Lung (tissue), 12 donors: ENCODE data around the gene DCUN1D2. TPM values are rescaled to one million over a fixed set of nuclear protein-coding genes. Genes with fewer than 3 reads are reported as not detected.
"Not testable (repeated sequence)": the region's sequence is repeated elsewhere in the genome, so short reads cannot be mapped to it uniquely, and the experiment has no call there.

Source experiments
- ATAC-seq: fragments of 200-7000 bp; cut with Tn5 transposase; one replicate; pipeline ENCODE4 v1.9.1; 2020; ENCODE audit warnings: moderate number of reproducible peaks; ENCODE audit not compliant: insufficient read depth, low FRiP score
- DNase-seq, 3 donors: peaks; one replicate each; pipeline ENCODE4 v3.0.0-alpha.2; 2013 to 2017
- H3K27ac ChIP-seq, 2 donors: one replicate each; pipeline ENCODE4 v1.5.1; 2013; ENCODE audit warnings: mild to moderate bottlenecking in 2 of 2, moderate library complexity in 2 of 2, control low read depth in 1 of 2, inconsistent platforms in 1 of 2, low read depth in 1 of 2, low read length in 1 of 2
- H3K27me3 ChIP-seq, 3 donors: one replicate each; pipeline ENCODE4 v1.5.1; 2013; ENCODE audit warnings: low read length in 2 of 3; ENCODE audit not compliant: control insufficient read depth in 3 of 3, insufficient read depth in 3 of 3
- H3K36me3 ChIP-seq, 4 donors: one replicate each; pipeline ENCODE4 v1.5.1; 2013; ENCODE audit warnings: low read length in 4 of 4, mild to moderate bottlenecking in 1 of 4, moderate library complexity in 1 of 4; ENCODE audit not compliant: control insufficient read depth in 4 of 4, insufficient read depth in 4 of 4
- H3K4me1 ChIP-seq, 5 donors: one replicate each; pipeline ENCODE4 v1.5.1; 2013; ENCODE audit warnings: low read length in 5 of 5, mild to moderate bottlenecking in 2 of 5, moderate library complexity in 1 of 5; ENCODE audit not compliant: control insufficient read depth in 5 of 5, insufficient read depth in 5 of 5
- H3K4me3 ChIP-seq: one replicate; pipeline ENCODE4 v1.5.1; 2013; ENCODE audit warnings: mild to moderate bottlenecking, control low read depth, moderate library complexity
- H3K9ac ChIP-seq, 2 donors: one replicate each; pipeline ENCODE4 v1.5.1; 2013; ENCODE audit warnings: low read length in 2 of 2, control low read depth in 1 of 2; ENCODE audit not compliant: insufficient read depth in 1 of 2
- H3K9me3 ChIP-seq, 4 donors: one replicate each; pipeline ENCODE4 v1.5.1; 2013; ENCODE audit warnings: low read length in 3 of 4, mild to moderate bottlenecking in 1 of 4, moderate library complexity in 1 of 4; ENCODE audit not compliant: control insufficient read depth in 4 of 4, insufficient read depth in 3 of 4
- CTCF ChIP-seq: IDR thresholded peaks from 2 replicates; pipeline ENCODE4 v1.5.1; 2012; ENCODE audit warnings: mild to moderate bottlenecking; ENCODE audit errors: control extremely low read depth, extremely low read depth
- WGBS, 2 donors: extraction: QIAGEN DNeasy Blood & Tissue Kit; methylation state at CpG; one replicate each; pipeline ENCODE4 v1.1.7; 2013; 5-methylcytosine and 5-hydroxymethylcytosine counted together
- polyA plus RNA-seq, 2 donors: library from polyadenylated mRNA; stranded (reverse); fragments of 200-250 nt; gene quantifications; one replicate each; pipeline ENCODE4 v1.2.1, GENCODE V29; 2013
- total RNA-seq, 2 donors: library from RNA; depleted of rRNA in 1 of 2; stranded (reverse); fragments of >200 nt in 1 of 2; gene quantifications; one replicate each; pipeline ENCODE4 v1.2.1, GENCODE V29; 2014 to 2021
- donor health status: control.
- donor health status: control.
- donor health status: Bipolar disorder and iron deficiency.
- donor health status: healthy.
- donor health status: DM: yes; HTN: yes; CAD: no.

Gene DCUN1D2
- total and polyA plus RNA-seq, 4 donors = 6.9 to 21.1 (median 13.8) TPM

- Histone ChIP-seq H3K36me3 (peaks cover 6 to 15% (median 10%) of the 10 kb centered on the region in 4 donors), H3K27me3 (no peaks in the 10 kb centered on the region), H3K9ac (no peak overlapping the region), H3K4me1 (peaks cover 0 to 6% (median 0%) of the 10 kb centered on the region in 5 donors), H3K9me3 (no peaks in the 10 kb centered on the region), H3K4me3 (no peak overlapping the region), H3K27ac (peak overlapping the region in 1 of 2 donors; percentile 4)
- 22 to 52% methylated on average over 10 of the region's 10 CpGs for WGBS, 2 donors
- DNase-seq (peak; percentile 74 to 88 (median 81)), ATAC-seq (no peak)
- TF ChIP-seq CTCF = no peak
Measured at GRCh38 chr13:113474179-113474578, 16.3 kb downstream of the DCUN1D2 start.

- no peaks in the 10 kb centered on the region for H3K27me3 ChIP-seq
- peaks cover 0 to 6% (median 0%) of the 10 kb centered on the region in 5 donors for H3K4me1 ChIP-seq
- peak in 1 of 3 donors; percentile 32 for DNase-seq
- 74 to 86% methylated on average over 27 to 28 of the region's 28 CpGs for WGBS, 2 donors
- H3K4me3 ChIP-seq = no peak overlapping the region
- peak; percentile 24 for ATAC-seq
- H3K9ac ChIP-seq = no peak overlapping the region
- peaks cover 3 to 14% (median 13%) of the 10 kb centered on the region in 4 donors for H3K36me3 ChIP-seq
- no peaks in the 10 kb centered on the region for H3K9me3 ChIP-seq
- peak overlapping the region; percentile 70 to 79 for H3K27ac ChIP-seq
- TF ChIP-seq CTCF = no peak
Measured at GRCh38 chr13:113472355-113473025, 18.0 kb downstream of the DCUN1D2 start.

- H3K36me3 ChIP-seq = peaks cover 6 to 14% (median 13%) of the 10 kb centered on the region in 4 donors
- no peaks in the 10 kb centered on the region for H3K9me3 ChIP-seq
- peak overlapping the region; percentile 46 to 70 for H3K27ac ChIP-seq
- ATAC-seq = no peak
- H3K4me1 ChIP-seq = peaks cover 0 to 6% (median 0%) of the 10 kb centered on the region in 5 donors
- DNase-seq = no peak
- H3K4me3 ChIP-seq = no peak overlapping the region
- TF ChIP-seq CTCF = no peak
- WGBS, 2 donors = 77% methylated on average over 11 of the region's 11 CpGs
- H3K9ac ChIP-seq = no peak overlapping the region
- H3K27me3 ChIP-seq = no peaks in the 10 kb centered on the region
Measured at GRCh38 chr13:113471844-113472243, 18.7 kb downstream of the DCUN1D2 start.

GRCh38 chr13:113470635-113471163, 19.8 kb downstream of the DCUN1D2 start:
- H3K9me3 ChIP-seq, ATAC-seq, H3K4me3 ChIP-seq, H3K4me1 ChIP-seq, H3K9ac ChIP-seq, DNase-seq, H3K27ac ChIP-seq, H3K27me3 ChIP-seq: not testable (repeated sequence)
- WGBS, 2 donors = 97 to 100% methylated on average over 4 of the region's 4 CpGs
- peaks cover 3 to 12% (median 9%) of the 10 kb centered on the region in 4 donors for H3K36me3 ChIP-seq
